Suprapubic skin (tissue), 4 donors: ENCODE data around the gene CAMK2D. TPM values are rescaled to one million over a fixed set of nuclear protein-coding genes. Genes with fewer than 3 reads are reported as not detected.

Experiments used
- DNase-seq, 2 donors: peaks; one replicate each; pipeline ENCODE4 v3.0.0-alpha.2; 2019; ENCODE audit warnings: low spot score in 2 of 2
- H3K27ac ChIP-seq: fragments of 200-600 bp; sonication (generic); one replicate; pipeline ENCODE4 v1.5.1; 2019
- H3K27me3 ChIP-seq: fragments of 200-600 bp; sonication (generic); one replicate; pipeline ENCODE4 v1.5.1; 2019
- H3K36me3 ChIP-seq: fragments of 200-600 bp; sonication (generic); one replicate; pipeline ENCODE4 v1.5.1; 2019
- H3K4me1 ChIP-seq: fragments of 200-600 bp; sonication (generic); one replicate; pipeline ENCODE4 v1.5.1; 2019
- H3K4me3 ChIP-seq: fragments of 200-600 bp; sonication (generic); one replicate; pipeline ENCODE4 v1.5.1; 2019; ENCODE audit warnings: mild to moderate bottlenecking
- H3K9me3 ChIP-seq: fragments of 200-600 bp; sonication (generic); one replicate; pipeline ENCODE4 v1.5.1; 2019
- CTCF ChIP-seq, 2 donors: fragments of 200-600 bp in 1 of 2; fragments of 450-650 bp in 1 of 2; sonication (generic) in 1 of 2; IDR thresholded peaks; one replicate each; pipeline ENCODE4 v1.5.1; 2016 to 2019; ENCODE audit warnings: antibody characterized with exemption in 2 of 2, mild to moderate bottlenecking in 1 of 2, moderate library complexity in 1 of 2
- EP300 ChIP-seq: sonication (generic); formaldehyde crosslinking; IDR thresholded peaks from one replicate; pipeline ENCODE4 v1.6.1; 2017; ENCODE audit warnings: antibody characterized with exemption
- POLR2A ChIP-seq, 2 donors: fragments of 450-650 bp; IDR thresholded peaks; one replicate each; pipeline ENCODE4 v1.6.1; 2017; ENCODE audit warnings: antibody characterized with exemption in 2 of 2, mild to moderate bottlenecking in 2 of 2, moderate library complexity in 2 of 2
- POLR2AphosphoS5 ChIP-seq, 3 donors: sonication (generic); formaldehyde crosslinking; IDR thresholded peaks; one replicate each; pipeline ENCODE4 v1.6.1; 2017; ENCODE audit warnings: antibody characterized with exemption in 3 of 3
- WGBS: methylation state at CpG from one replicate; pipeline ENCODE4 v1.1.5; 2018; 5-methylcytosine and 5-hydroxymethylcytosine counted together
- total RNA-seq, 4 donors: library from RNA; depleted of rRNA; stranded (reverse); fragments of >200 nt; gene quantifications; one replicate each; pipeline ENCODE4 v1.1.0, GENCODE V29; 2016

CAMK2D gene
- total RNA-seq, 4 donors from 2014 or later = 21.5 to 38.2 (median 30.5) TPM

- H3K4me1 ChIP-seq = peaks cover 9% of the 10 kb centered on the region
- WGBS = 100% methylated on average over 1 of the region's 1 CpG
- no peak for TF ChIP-seq CTCF (IDR thresholded peaks at IDR 0.05)
- no peaks in the 10 kb centered on the region for H3K9me3 ChIP-seq
- no peak overlapping the region for H3K4me3 ChIP-seq
- DNase-seq = no peak
- no peaks in the 10 kb centered on the region for H3K27me3 ChIP-seq
- H3K27ac ChIP-seq = no peak overlapping the region
- no peaks in the 10 kb centered on the region for H3K36me3 ChIP-seq
Observed at GRCh38 chr4:113750734-113751133, 10.8 kb downstream of the CAMK2D start.

- TF ChIP-seq POLR2A (IDR thresholded peaks at IDR 0.05) (no peak), CTCF (IDR thresholded peaks at IDR 0.05) (no peak), POLR2AphosphoS5 (IDR thresholded peaks at IDR 0.05) (no peak)
- WGBS = 82% methylated on average over 4 of the region's 4 CpGs
- no peak for DNase-seq
- no peaks in the 10 kb centered on the region for H3K9me3 ChIP-seq
- no peaks in the 10 kb centered on the region for H3K27me3 ChIP-seq
- H3K36me3 ChIP-seq = no peaks in the 10 kb centered on the region
- H3K27ac ChIP-seq = no peak overlapping the region
- no peak overlapping the region for H3K4me3 ChIP-seq
- H3K4me1 ChIP-seq = peaks cover 9% of the 10 kb centered on the region
Observed at GRCh38 chr4:113750296-113750695, 11.2 kb downstream of the CAMK2D start.

GRCh38 chr4:113749178-113749577, 12.4 kb downstream of the CAMK2D start:
- Histone ChIP-seq H3K4me3 (no peak overlapping the region), H3K9me3 (no peaks in the 10 kb centered on the region), H3K27me3 (no peaks in the 10 kb centered on the region), H3K27ac (no peak overlapping the region), H3K4me1 (peaks cover 9% of the 10 kb centered on the region), H3K36me3 (no peaks in the 10 kb centered on the region)
- WGBS = 97% methylated on average over 1 of the region's 1 CpG
- TF ChIP-seq EP300 (no peak), CTCF (IDR thresholded peaks at IDR 0.05) (no peak), POLR2A (IDR thresholded peaks at IDR 0.05) (no peak), POLR2AphosphoS5 (IDR thresholded peaks at IDR 0.05) (no peak)
- DNase-seq = no peak

- TF ChIP-seq EP300 (no peak), POLR2A (IDR thresholded peaks at IDR 0.05) (no peak), POLR2AphosphoS5 (IDR thresholded peaks at IDR 0.05) (no peak), CTCF (IDR thresholded peaks at IDR 0.05) (no peak)
- 97% methylated on average over 3 of the region's 3 CpGs for WGBS
Observed at GRCh38 chr4:113747949-113748348, 13.6 kb downstream of the CAMK2D start.

GRCh38 chr4:113745711-113746110, 15.8 kb downstream of the CAMK2D start:
- no peak overlapping the region for H3K4me3 ChIP-seq
- no peak overlapping the region for H3K27ac ChIP-seq
- H3K27me3 ChIP-seq = no peaks in the 10 kb centered on the region
- no peak for DNase-seq
- 96% methylated on average over 2 of the region's 2 CpGs for WGBS
- TF ChIP-seq POLR2A (IDR thresholded peaks at IDR 0.05) = no peak
- TF ChIP-seq EP300 = no peak
- TF ChIP-seq POLR2AphosphoS5 (IDR thresholded peaks at IDR 0.05) = no peak
- no peak for TF ChIP-seq CTCF (IDR thresholded peaks at IDR 0.05)
- H3K36me3 ChIP-seq = no peaks in the 10 kb centered on the region
- peaks cover 13% of the 10 kb centered on the region for H3K4me1 ChIP-seq
- H3K9me3 ChIP-seq = no peaks in the 10 kb centered on the region

More at GRCh38 chr4:113747949-113748348, 13.6 kb downstream of the CAMK2D start:
- Histone ChIP-seq H3K27ac (no peak overlapping the region), H3K36me3 (no peaks in the 10 kb centered on the region), H3K9me3 (no peaks in the 10 kb centered on the region), H3K4me1 (peaks cover 9% of the 10 kb centered on the region), H3K27me3 (no peaks in the 10 kb centered on the region), H3K4me3 (no peak overlapping the region)
- DNase-seq = no peak
